ENCODE data around the gene TXNDC15.
A peak's percentile ranks its signal among the peaks of the same experiment; 100 is the strongest.

The TXNDC15 gene

GRCh38 chr5:134893748-134894505 is 19.8 kb downstream of the TXNDC15 start:
- no peak for DNase-seq (ENCODE audit: low read depth in 1 of 2, low spot score in 1 of 2)
- no peak overlapping the region for H3K4me3 ChIP-seq (replicated peaks; ENCODE audit: insufficient read depth, low read length)
- TF ChIP-seq CTCF (IDR thresholded peaks at IDR 0.05; ENCODE audit: insufficient read depth, low read length) (no peak), SPI1 (IDR thresholded peaks at IDR 0.05; ENCODE audit: borderline replicate concordance, low read depth) (no peak), GABPA (IDR thresholded peaks at IDR 0.05; ENCODE audit: low read depth) (no peak), REST (IDR thresholded peaks at IDR 0.05; ENCODE audit: insufficient replicate concordance, low read depth) (no peak), POLR2AphosphoS5 (IDR thresholded peaks at IDR 0.05; ENCODE audit: low read depth) (no peak)

GRCh38 chr5:134902071-134902801 is 28.1 kb downstream of the TXNDC15 start:
- H3K27ac ChIP-seq (replicated peaks) = peak overlapping the region; percentile 41
- peak; percentile 5 to 19 for DNase-seq (ENCODE audit: low read depth in 1 of 2, low spot score in 1 of 2)
- TF ChIP-seq GABPA (IDR thresholded peaks at IDR 0.05; ENCODE audit: low read depth) (no peak), POLR2AphosphoS5 (IDR thresholded peaks at IDR 0.05; ENCODE audit: low read depth) (no peak), SPI1 (IDR thresholded peaks at IDR 0.05; ENCODE audit: borderline replicate concordance, low read depth) (peak; percentile 60; the same call in 1 of the 2 replicates), REST (IDR thresholded peaks at IDR 0.05; ENCODE audit: insufficient replicate concordance, low read depth) (no peak)

More at GRCh38 chr5:134893748-134894505, 19.8 kb downstream of the TXNDC15 start:
- Histone ChIP-seq H3K27ac (replicated peaks) (no peak overlapping the region), H3K27me3 (ENCODE audit: insufficient read depth, poor library complexity, severe bottlenecking) (no peaks in the 10 kb centered on the region)

GRCh38 chr5:134904610-134905245 is 30.6 kb downstream of the TXNDC15 start, which contains the start of gene PCBD2:
TSS of gene PCBD2 (plus strand) at chr5:134905131. CDS start at chr5:134905140, 9 bp downstream.
- H3K27ac ChIP-seq (replicated peaks) = peak within 1 kb of the TSS; percentile 97
- peak; percentile 40; the same call in 1 of the 2 replicates for TF ChIP-seq POLR2AphosphoS5 (IDR thresholded peaks at IDR 0.05; ENCODE audit: low read depth)
- no peak for TF ChIP-seq GABPA (IDR thresholded peaks at IDR 0.05; ENCODE audit: low read depth)
- TF ChIP-seq CTCF (IDR thresholded peaks at IDR 0.05; ENCODE audit: insufficient read depth, low read length) = peak; percentile 47
- H3K4me3 ChIP-seq (replicated peaks; ENCODE audit: insufficient read depth, low read length) = peak within 1 kb of the TSS; percentile 49
- no peaks in the 10 kb centered on the region for H3K27me3 ChIP-seq (ENCODE audit: insufficient read depth, poor library complexity, severe bottlenecking)
- peak; percentile 64 to 84 for DNase-seq (ENCODE audit: low read depth in 1 of 2, low spot score in 1 of 2)

More at GRCh38 chr5:134902071-134902801, 28.1 kb downstream of the TXNDC15 start:
- Histone ChIP-seq H3K4me3 (replicated peaks; ENCODE audit: insufficient read depth, low read length) (no peak overlapping the region), H3K27me3 (ENCODE audit: insufficient read depth, poor library complexity, severe bottlenecking) (no peaks in the 10 kb centered on the region)

Data from HL-60 (cell line).